Activated CD4-positive, alpha-beta memory T cell treated with anti-CD3 and anti-CD28 coated beads, Interleukin-2, amount 10 ng/mL, durations not matched to agents 7 days and 5 days (primary cell): Measurements from ENCODE around the gene ATAD5. TPM values are rescaled to one million over a fixed set of nuclear protein-coding genes. Genes with fewer than 3 reads are reported as not detected.
A peak's percentile ranks its signal among the peaks of the same experiment; 100 is the strongest.
"Not testable (repeated sequence)": the region's sequence is repeated elsewhere in the genome, so short reads cannot be mapped to it uniquely, and the experiment has no call there.

Source experiments
- CTCF ChIA-PET: fragments of 350-600 bp; sonication (Branson Sonifier 250); formaldehyde crosslinking; loops from one replicate; lab custom pipeline; 2021; ENCODE audit warnings: antibody characterized with exemption, inconsistent platforms; lab: Charles Lee
- POLR2A ChIA-PET: fragments of 350-600 bp; sonication (Branson Sonifier 250); formaldehyde crosslinking; loops from one replicate; lab custom pipeline; 2021; ENCODE audit warnings: antibody characterized with exemption; lab: Charles Lee
- DNase-seq: peaks from one replicate; pipeline ENCODE4 v3.0.0-alpha.2; 2020
- H3K27ac Mint-ChIP-seq: one replicate; pipeline ENCODE4 v1.8.0; 2021; ENCODE audit warnings: mild to moderate bottlenecking, mixed read lengths
- H3K27me3 Mint-ChIP-seq: one replicate; pipeline ENCODE4 v1.8.0; 2021; ENCODE audit warnings: mixed read lengths
- H3K36me3 Mint-ChIP-seq: one replicate; pipeline ENCODE4 v1.8.0; 2021; ENCODE audit warnings: low read depth, mixed read lengths
- H3K4me1 Mint-ChIP-seq: one replicate; pipeline ENCODE4 v1.8.0; 2021; ENCODE audit warnings: mixed read lengths
- H3K4me3 Mint-ChIP-seq: one replicate; pipeline ENCODE4 v1.8.0; 2021; ENCODE audit warnings: mild to moderate bottlenecking, mixed read lengths
- H3K9me3 Mint-ChIP-seq: one replicate; pipeline ENCODE4 v1.8.0; 2021; ENCODE audit warnings: mixed read lengths
- total RNA-seq, 2 experiments: library from RNA; stranded (reverse); gene quantifications; one replicate each; pipeline ENCODE4 v1.2.3, GENCODE V29; 2021

Gene ATAD5
- total RNA-seq, 2 experiments from 2014 or later: 24.0 to 26.7 TPM

DNA sequence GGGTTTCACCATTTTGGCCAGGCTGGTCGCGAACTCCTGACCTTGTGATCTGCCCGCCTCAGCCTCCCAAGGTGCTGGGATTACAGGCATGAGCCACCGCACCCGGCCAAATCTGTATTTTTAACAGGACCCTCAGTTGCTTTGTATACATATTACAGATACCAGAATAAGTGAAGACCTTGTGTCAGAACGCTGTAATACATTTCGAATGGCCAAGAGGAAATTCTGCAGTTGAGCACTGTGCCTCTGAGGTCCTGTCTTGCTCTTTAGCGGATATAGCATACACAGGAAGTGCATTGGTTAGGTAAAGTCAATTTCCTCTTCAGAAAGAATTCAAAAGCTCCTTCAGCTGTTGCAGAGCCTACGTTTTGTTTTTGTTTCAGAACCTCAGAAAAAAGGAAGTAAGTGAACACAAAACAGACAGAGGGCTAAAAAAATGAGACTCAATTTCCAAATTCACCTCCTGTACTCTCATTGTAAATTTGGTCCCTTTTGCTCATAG is 22.9 kb upstream of the ATAD5 start:
- Mint-ChIP-seq H3K27me3 (no peaks in the 10 kb centered on the region), H3K4me1 (peaks cover 65% of the 10 kb centered on the region), H3K9me3 (no peaks in the 10 kb centered on the region), H3K27ac (peak overlapping the region; percentile 100), H3K4me3 (peak overlapping the region; percentile 82), H3K36me3 (peaks cover 34% of the 10 kb centered on the region)
- ChIA-PET POLR2A (interaction anchor here (0.9 to 10.8 kb wide), 14 partner anchors 9 to 517 kb away, joined by 3 to 256 read pairs (median 5); partner anchors contain the start of genes ATAD5, BLMH, CRLF3 and EVI2B), CTCF (interaction anchor here (0.6 to 13.1 kb wide), 7 partner anchors 10 to 1795 kb away, joined by 3 to 185 read pairs (median 3); partner anchors contain the start of genes ATAD5 and CRLF3)
- peak; percentile 55 for DNase-seq

DNA sequence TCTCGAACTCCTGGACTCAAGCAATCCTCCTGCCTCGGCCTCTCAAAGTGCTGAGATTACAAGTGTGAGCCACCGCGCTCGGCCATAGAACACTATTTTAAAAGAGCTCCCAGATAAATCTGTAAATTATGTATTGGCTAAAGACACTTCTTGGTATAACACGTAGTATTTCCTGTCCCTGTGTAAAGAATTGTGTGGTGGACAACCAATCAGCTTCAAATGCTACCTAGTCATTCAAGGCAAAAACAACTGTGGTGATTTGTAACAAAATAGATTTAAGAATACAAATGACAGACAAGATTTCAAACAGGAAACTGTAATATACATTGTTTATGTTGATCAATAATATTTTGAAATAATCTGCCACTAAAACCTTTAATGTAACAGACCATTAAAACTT is 21.9 kb upstream of the ATAD5 start:
- ChIA-PET CTCF (interaction anchor here (1.0 to 13.1 kb wide), 5 partner anchors 9 to 333 kb away, joined by 3 to 185 read pairs (median 4); partner anchors contain the start of genes ATAD5, CRLF3 and GOSR1), POLR2A (interaction anchor here (0.8 to 10.8 kb wide), 10 partner anchors 9 to 507 kb away, joined by 3 to 256 read pairs (median 6); partner anchors contain the start of genes ATAD5, CRLF3 and EVI2B)
- peaks cover 62% of the 10 kb centered on the region for H3K4me1 Mint-ChIP-seq
- DNase-seq: no peak
- peaks cover 26% of the 10 kb centered on the region for H3K36me3 Mint-ChIP-seq
- H3K27me3 Mint-ChIP-seq: no peaks in the 10 kb centered on the region
- peak overlapping the region; percentile 82 for H3K4me3 Mint-ChIP-seq
- no peaks in the 10 kb centered on the region for H3K9me3 Mint-ChIP-seq
- peak overlapping the region; percentile 100 for H3K27ac Mint-ChIP-seq

DNA sequence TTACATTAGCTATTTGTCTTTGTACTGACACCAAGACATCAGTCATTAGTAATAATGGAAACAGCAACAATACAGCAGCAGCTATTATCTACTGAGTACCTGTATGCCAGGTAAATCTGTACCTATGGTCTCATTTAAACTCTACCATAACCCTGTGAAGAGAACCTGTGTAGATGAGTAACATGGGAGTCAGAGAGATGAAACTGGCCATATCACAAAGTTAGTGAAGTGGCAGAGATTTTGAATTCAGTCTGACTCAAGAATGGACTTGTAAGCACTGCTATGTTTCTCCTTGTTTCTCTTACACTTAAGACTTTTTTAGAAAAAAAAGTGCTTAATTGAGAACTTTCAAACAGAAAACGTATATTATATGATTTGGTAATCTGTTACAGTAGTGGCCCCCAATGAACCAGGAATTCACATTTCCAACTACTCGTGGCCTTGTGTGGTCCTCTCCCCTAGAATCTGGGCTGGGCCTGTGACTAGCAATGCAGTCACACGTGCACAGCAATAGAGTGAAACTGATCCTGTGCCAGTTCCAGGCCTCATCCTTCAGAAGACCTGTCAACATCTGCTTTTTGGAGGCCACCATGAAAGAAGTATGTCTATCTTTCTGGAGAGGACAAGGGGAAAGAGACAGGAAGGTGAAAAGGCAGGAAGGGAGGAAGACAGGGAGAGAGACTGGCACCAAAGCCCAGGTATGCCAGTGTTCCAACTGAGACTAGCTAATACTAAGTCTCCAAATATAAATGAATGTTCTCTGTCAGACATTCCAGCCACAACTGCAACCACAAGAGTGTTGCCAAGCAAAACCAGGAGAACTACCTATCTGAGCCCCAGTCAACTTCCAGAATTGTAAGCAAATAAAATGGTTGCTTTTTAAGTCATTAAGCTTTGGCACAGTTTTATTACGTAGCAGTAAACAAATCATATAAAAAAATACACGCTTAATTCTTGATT is 19.3 kb upstream of the ATAD5 start:
- no peak for DNase-seq
- Mint-ChIP-seq H3K9me3 (no peaks in the 10 kb centered on the region), H3K36me3 (peaks cover 27% of the 10 kb centered on the region), H3K27ac (peak overlapping the region; percentile 68), H3K4me1 (peaks cover 52% of the 10 kb centered on the region), H3K27me3 (no peaks in the 10 kb centered on the region), H3K4me3 (no peak overlapping the region)
- CTCF ChIA-PET: interaction anchor here (0.7 to 13.1 kb wide), 2 partner anchors 11 to 427 kb away, joined by 3 to 185 read pairs; partner anchors contain the start of gene CRLF3
- POLR2A ChIA-PET: interaction anchor here (10.8 kb wide), 1 partner anchor 11 kb away, joined by 256 read pairs; the partner anchor contains the start of gene CRLF3

DNA sequence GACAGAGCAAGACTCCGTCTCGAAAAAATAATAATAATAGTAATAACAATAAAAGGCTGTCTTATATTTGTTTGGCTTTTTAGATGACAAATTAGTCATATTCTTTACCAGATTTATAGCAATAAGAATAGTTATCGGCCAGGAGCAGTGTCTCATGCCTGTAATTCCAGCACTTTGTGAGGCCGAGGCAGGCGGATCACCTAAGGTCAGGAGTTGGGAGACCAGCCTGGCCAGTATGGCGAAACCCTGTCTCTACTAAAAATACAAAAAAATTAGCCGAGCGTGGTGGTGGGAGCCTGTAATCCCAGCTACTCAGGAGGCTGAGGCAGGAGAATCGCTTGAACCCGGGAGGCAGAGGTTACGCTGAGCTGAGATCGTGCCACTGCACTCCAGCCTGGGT is 17.5 kb upstream of the ATAD5 start:
- H3K27ac Mint-ChIP-seq, H3K9me3 Mint-ChIP-seq, DNase-seq, H3K4me3 Mint-ChIP-seq, H3K27me3 Mint-ChIP-seq: not testable (repeated sequence)
- Mint-ChIP-seq H3K36me3 (peaks cover 32% of the 10 kb centered on the region), H3K4me1 (peaks cover 51% of the 10 kb centered on the region)
- CTCF ChIA-PET: interaction anchor here (13.1 kb wide), 1 partner anchor 9 kb away, joined by 185 read pairs; the partner anchor contains the start of gene CRLF3
- POLR2A ChIA-PET: interaction anchor here (10.8 kb wide), 1 partner anchor 9 kb away, joined by 256 read pairs; the partner anchor contains the start of gene CRLF3

DNA sequence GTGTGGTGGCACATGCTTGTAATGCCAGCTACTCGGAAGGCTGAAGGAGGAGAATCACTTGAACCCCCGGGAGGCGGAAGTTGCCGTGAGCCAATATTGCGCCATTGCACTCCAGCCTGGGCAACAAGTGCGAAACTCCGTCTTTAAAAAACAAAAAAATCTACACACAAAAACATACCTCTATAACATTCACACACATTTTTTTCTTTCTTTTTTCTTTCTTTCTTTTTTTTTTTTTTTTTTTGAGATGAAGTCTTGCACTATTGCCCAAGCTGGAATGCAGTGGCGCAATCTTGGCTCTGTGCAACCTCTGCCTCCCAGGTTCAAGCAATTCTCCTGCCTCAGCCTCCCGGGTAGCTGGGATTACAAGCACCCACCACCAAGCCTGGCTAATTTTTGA is 16.9 kb upstream of the ATAD5 start:
- not testable (repeated sequence) for H3K27me3 Mint-ChIP-seq, H3K27ac Mint-ChIP-seq, H3K4me3 Mint-ChIP-seq, H3K9me3 Mint-ChIP-seq, DNase-seq
- ChIA-PET POLR2A (interaction anchor here (10.8 kb wide), 1 partner anchor 9 kb away, joined by 256 read pairs; the partner anchor contains the start of gene CRLF3), CTCF (interaction anchor here (13.1 kb wide), 1 partner anchor 9 kb away, joined by 185 read pairs; the partner anchor contains the start of gene CRLF3)
- peaks cover 51% of the 10 kb centered on the region for H3K4me1 Mint-ChIP-seq
- H3K36me3 Mint-ChIP-seq: peaks cover 30% of the 10 kb centered on the region

DNA sequence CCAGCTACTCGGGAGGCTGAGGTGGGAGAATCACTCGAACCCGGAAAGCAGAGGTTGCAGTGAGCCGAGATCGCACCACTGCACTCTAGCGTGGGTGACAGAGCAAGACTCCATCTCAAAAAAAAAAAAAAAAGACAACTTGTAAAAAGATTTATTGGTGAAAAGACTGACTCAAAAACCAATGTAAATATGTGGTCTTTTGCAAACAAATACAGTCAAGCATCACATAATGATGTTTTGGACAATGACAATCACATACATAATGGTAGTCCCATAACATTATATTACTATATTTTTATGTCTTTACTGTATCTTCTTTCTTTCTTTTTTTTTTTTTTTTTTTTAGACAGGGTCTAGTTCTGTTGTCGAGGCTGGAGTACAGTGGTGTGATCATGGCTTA is 15.6 kb upstream of the ATAD5 start:
- H3K27me3 Mint-ChIP-seq: no peaks in the 10 kb centered on the region
- no peak for DNase-seq
- peaks cover 35% of the 10 kb centered on the region for H3K36me3 Mint-ChIP-seq
- H3K27ac Mint-ChIP-seq: no peak overlapping the region
- no peaks in the 10 kb centered on the region for H3K9me3 Mint-ChIP-seq
- peaks cover 53% of the 10 kb centered on the region for H3K4me1 Mint-ChIP-seq
- H3K4me3 Mint-ChIP-seq: no peak overlapping the region
- ChIA-PET POLR2A (no interaction called here), CTCF (no interaction called here)

DNA sequence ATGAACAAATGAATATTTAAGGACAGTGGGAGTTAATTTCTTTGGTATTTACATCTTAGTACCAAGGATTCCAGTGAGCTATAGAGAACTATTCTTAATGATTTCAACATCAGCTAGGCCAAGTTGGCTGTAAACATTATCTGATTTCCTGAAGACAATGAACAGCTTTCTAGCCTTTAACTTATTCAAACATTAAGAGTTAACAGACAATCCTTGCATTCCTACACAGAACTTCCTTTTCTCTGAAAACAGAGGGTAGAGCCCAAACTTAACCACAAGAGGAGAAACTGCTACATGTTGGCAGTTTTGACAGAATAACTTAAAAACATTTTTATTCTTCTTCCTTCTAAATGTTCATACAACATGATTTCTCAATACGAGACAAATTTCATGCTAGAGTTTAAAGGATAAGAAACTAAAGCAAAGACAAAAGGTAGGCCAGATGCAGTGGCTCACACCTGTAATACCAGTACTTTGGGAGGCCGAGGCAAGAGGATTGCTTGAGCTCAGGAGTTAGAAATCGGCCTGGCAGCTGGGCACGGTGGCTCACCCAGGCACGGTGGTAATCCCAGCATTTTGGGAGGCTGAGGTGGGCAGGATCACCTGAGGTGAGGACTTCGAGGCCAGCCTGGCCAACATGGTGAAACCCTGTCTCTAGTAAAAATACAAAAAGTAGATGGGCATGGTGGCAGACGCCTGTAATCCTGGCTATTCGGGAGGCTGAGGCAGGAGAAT is 11.6 kb upstream of the ATAD5 start:
- ChIA-PET POLR2A (interaction anchor here (1.1 to 8.6 kb wide), 3 partner anchors 10 to 25 kb away, joined by 4 to 256 read pairs (median 7); partner anchors contain the start of gene ATAD5), CTCF (interaction anchor here (1.2 to 8.7 kb wide), 2 partner anchors 11 to 101 kb away, joined by 3 to 185 read pairs; no protein-coding TSS in a partner anchor)
- H3K4me1 Mint-ChIP-seq: peaks cover 54% of the 10 kb centered on the region
- H3K27me3 Mint-ChIP-seq: no peaks in the 10 kb centered on the region
- peaks cover 39% of the 10 kb centered on the region for H3K36me3 Mint-ChIP-seq
- no peaks in the 10 kb centered on the region for H3K9me3 Mint-ChIP-seq
- peak overlapping the region; percentile 89 for H3K27ac Mint-ChIP-seq
- H3K4me3 Mint-ChIP-seq: peak overlapping the region; percentile 94
- DNase-seq: no peak

DNA sequence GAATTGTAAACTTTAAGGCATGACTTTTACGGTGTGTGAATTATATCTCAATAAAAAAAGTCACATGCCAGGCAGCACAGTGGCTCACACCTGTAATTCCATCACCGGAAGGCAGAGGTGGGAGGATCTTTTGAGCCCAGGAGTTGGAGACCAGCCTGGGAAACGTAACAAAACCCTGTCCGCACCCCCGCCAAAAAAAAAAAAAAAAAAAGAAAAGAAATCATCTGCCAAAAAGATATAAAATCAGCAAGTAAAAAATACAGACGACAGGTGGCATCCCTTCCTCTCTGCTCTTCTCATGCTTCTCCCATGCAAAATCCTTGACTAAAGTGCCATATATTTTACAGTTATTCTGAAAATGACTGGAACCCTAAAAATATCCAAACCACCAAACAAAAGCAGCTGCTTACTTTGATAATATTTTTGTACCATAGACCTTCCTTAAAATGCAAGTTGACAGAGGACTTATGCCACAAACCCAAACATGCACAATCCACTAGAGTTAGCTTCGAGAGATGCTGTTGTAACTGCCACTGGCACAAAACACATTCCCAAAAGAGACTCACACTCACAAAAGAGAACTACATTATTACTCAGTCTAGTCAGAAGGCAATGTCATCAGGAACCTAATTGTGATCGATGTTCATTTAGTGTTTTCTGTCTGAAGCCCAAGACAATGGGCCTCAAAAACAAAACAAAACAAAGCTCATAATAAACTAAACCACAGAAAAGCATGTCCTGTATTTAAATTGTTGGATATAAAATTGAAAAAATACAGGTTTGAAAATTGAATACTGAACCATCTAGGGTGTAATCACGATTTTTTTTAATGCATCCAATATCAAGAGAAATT is 9.7 kb upstream of the ATAD5 start:
- CTCF ChIA-PET: interaction anchor here (1.1 to 8.7 kb wide), 3 partner anchors 13 to 345 kb away, joined by 3 to 185 read pairs (median 3); partner anchors contain the start of gene GOSR1
- no peak for DNase-seq
- no peaks in the 10 kb centered on the region for H3K9me3 Mint-ChIP-seq
- H3K36me3 Mint-ChIP-seq: peaks cover 33% of the 10 kb centered on the region
- peaks cover 56% of the 10 kb centered on the region for H3K4me1 Mint-ChIP-seq
- no peaks in the 10 kb centered on the region for H3K27me3 Mint-ChIP-seq
- H3K4me3 Mint-ChIP-seq: peak overlapping the region; percentile 94
- peak overlapping the region; percentile 89 for H3K27ac Mint-ChIP-seq
- POLR2A ChIA-PET: interaction anchor here (0.9 to 8.6 kb wide), 6 partner anchors 10 to 496 kb away, joined by 3 to 256 read pairs (median 5); partner anchors contain the start of genes ATAD5 and EVI2B

DNA sequence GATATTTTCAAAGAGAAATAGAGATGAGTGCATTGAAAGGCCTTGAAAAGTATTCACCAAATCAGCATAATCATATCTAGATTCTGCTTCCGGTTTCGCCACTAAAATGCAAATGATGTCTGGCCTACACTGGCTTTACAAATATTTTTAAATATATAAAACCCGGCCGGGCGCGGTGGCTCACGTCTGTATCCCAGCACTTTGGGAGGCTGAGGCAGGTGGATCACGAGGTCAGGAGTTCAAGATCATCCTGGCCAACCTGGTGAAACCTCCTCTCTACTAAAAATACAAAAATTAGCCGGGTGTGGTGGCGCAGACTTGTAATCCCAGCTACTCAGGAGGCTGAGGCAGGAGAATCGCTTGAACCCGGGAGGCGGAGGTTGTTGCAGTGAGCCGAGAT is 8.8 kb upstream of the ATAD5 start:
- ChIA-PET CTCF (interaction anchor here (1.2 to 8.7 kb wide), 5 partner anchors 9 to 346 kb away, joined by 3 to 185 read pairs (median 9); partner anchors contain the start of genes ATAD5 and GOSR1), POLR2A (interaction anchor here (1.0 to 8.6 kb wide), 7 partner anchors 9 to 496 kb away, joined by 3 to 256 read pairs (median 14); partner anchors contain the start of genes ATAD5 and EVI2B)
- Mint-ChIP-seq H3K27ac (peak overlapping the region; percentile 89), H3K4me3 (peak overlapping the region; percentile 94), H3K4me1 (peaks cover 56% of the 10 kb centered on the region), H3K36me3 (peaks cover 33% of the 10 kb centered on the region)
- H3K27me3 Mint-ChIP-seq, H3K9me3 Mint-ChIP-seq: not testable (repeated sequence)
- DNase-seq: peak; percentile 33

DNA sequence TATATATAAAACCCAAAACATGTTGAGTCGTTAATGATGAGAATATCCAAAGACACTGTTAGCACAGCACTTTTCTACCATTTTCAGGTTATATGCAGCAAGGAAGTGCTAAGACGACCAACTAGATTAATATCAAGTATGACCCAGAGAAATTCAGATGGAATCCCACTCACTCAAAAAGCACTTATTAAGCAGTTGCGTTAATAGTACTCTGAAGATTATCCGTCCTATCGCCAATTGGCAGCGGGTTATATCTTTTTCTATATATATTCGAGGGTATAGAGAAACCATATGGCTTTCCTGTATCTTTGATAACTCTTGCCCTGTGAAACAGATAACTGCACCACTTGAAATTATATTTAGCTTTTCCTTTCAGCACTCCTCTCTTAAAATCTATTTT is 8.3 kb upstream of the ATAD5 start:
- peaks cover 53% of the 10 kb centered on the region for H3K4me1 Mint-ChIP-seq
- CTCF ChIA-PET: interaction anchor here (1.2 to 8.7 kb wide), 7 partner anchors 8 to 347 kb away, joined by 5 to 185 read pairs (median 9); partner anchors contain the start of genes ATAD5 and GOSR1
- POLR2A ChIA-PET: interaction anchor here (1.1 to 8.6 kb wide), 11 partner anchors 9 to 532 kb away, joined by 3 to 256 read pairs (median 6); partner anchors contain the start of gene ATAD5
- peak overlapping the region; percentile 74 for H3K27ac Mint-ChIP-seq
- H3K9me3 Mint-ChIP-seq: no peaks in the 10 kb centered on the region
- H3K36me3 Mint-ChIP-seq: peaks cover 29% of the 10 kb centered on the region
- H3K4me3 Mint-ChIP-seq: peak overlapping the region; percentile 94
- no peak for DNase-seq
- H3K27me3 Mint-ChIP-seq: no peaks in the 10 kb centered on the region

DNA sequence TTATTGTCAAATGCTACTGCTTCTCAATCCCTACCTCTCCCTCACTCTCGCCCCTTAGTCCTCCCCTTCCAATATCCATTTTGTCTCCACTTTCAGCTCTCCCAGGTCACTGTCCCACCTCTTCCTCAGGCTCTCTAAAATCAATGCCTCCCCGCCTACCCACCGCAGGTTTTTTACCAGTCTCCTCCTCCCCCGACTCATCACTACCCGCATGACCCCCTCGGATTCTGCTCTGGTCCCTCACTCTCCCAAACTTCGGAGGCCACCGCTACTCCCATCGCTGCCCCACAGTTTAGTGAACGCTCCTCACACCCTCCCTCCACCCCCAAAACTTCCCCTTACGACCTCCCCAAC is 7.8 kb upstream of the ATAD5 start:
- peaks cover 23% of the 10 kb centered on the region for H3K36me3 Mint-ChIP-seq
- no peaks in the 10 kb centered on the region for H3K27me3 Mint-ChIP-seq
- H3K9me3 Mint-ChIP-seq: no peaks in the 10 kb centered on the region
- peak overlapping the region; percentile 94 for H3K4me3 Mint-ChIP-seq
- peaks cover 48% of the 10 kb centered on the region for H3K4me1 Mint-ChIP-seq
- H3K27ac Mint-ChIP-seq: peak overlapping the region; percentile 74
- POLR2A ChIA-PET: interaction anchor here (0.9 to 8.6 kb wide), 14 partner anchors 8 to 533 kb away, joined by 3 to 256 read pairs (median 5); partner anchors contain the start of genes ATAD5 and TEFM
- peak; percentile 45 for DNase-seq
- CTCF ChIA-PET: interaction anchor here (0.6 to 8.7 kb wide), 13 partner anchors 8 to 489 kb away, joined by 3 to 185 read pairs (median 5); partner anchors contain the start of genes ATAD5 and GOSR1
